ENCODE results near the gene PBX3.

The PBX3 gene

DNA sequence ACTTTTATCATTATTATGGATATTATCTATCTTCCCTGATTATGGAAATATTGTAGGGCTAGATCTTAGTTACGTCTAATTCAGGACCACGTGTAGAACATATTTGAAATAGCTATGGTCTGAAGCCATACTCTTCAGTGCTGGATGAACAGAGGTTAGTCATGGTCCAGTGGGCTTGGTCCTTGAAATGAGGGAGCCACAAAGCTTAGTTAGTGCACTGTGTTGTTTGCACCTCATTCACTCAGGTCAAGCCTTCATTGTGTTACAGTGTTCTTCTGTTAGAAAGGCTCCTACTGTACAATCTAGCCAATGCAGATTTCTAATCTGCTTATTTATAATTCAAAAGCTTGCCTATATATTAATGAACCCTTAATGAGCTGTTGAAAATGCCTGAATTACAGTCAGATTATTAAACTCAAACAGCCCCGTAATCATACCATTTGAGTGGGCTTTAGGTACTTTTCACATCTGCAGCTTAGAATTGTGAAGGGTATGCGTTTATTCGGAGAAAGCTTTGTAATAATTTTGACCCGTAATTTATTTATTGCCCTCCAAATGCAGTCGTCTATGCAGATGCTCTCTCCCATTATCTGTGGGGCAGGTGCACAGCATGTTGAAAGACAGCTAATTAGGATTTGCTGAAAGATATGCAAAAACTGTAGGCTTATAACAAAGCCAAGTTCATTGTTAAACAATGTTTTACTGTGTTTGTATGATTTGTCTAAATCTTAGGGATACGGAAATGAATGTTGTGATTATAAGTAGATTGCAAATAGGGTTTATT, 164.9 kb downstream of the PBX3 start:
- no peak for DNase-seq

DNA sequence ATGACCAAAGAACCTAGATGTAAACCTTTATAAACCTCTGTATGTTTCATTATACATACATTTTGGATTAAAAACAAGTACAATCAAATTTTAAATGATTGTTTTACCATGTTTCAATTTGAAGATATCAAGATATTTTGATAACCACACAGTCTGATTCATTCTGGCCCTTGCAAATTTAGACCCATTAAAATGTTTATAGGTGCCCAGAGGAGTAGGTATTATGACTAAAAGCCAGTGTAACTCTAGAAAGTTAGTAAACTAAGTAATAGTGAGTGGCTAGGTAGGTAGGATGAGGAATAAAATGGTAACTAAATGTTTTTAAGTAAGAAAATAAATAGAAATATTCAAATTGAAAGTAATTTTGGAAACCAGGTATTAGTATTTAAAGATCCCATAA, 165.5 kb downstream of the PBX3 start:
- DNase-seq = no peak

DNA sequence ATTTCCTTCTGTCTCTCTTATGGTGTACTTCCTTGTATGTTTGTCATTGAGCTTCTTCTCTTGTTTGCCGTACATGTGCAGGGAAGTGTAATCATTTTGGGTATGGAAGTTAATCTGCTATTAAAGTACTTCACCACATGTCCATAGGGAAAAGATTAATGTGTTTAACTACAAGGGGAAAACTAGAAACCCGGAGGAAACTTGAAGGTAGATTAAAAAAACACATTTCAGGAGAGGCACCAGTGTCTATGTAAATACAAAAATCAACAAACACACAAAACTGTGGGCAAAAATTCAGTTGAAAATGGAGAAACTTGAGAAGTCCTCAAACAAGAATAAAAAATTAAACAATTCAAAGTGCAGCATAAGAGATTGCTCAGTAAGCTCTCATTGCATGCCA, 166.4 kb downstream of the PBX3 start:
- DNase-seq = no peak

DNA sequence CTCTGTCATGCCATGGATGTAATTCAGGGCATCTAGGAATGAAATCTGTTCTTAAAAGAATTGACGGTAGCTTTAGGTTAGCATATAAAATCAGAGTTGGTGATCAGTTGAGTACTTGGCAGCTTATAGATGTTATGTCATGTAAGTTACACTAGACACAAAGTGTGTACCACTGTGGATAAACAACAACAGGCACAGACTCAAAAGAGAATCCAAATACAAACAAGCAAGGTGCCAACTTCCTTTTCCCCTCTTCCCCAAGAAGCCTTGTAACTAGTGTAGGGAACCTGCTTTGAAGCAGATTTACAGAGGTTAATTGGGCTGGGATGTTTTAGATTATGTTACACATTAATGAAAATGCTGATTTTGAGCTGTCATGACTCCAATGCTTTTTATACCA, 167.2 kb downstream of the PBX3 start:
- DNase-seq = no peak

DNA sequence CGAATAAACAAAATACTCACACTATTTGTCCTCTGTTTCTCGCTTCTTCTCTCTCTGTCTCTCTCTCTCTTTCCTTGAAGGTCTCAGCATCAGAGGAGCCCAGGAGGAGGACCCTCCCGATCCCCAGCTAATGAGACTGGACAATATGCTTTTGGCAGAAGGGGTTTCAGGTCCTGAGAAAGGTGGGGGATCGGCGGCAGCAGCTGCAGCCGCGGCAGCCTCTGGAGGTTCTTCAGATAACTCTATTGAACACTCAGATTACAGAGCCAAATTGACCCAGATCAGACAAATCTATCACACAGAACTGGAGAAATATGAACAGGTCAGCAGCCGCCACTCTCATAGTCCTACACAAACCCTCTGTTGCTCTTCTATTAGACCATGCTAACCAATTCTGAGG, 168.4 kb downstream of the PBX3 start:
- DNase-seq = no peak

DNA sequence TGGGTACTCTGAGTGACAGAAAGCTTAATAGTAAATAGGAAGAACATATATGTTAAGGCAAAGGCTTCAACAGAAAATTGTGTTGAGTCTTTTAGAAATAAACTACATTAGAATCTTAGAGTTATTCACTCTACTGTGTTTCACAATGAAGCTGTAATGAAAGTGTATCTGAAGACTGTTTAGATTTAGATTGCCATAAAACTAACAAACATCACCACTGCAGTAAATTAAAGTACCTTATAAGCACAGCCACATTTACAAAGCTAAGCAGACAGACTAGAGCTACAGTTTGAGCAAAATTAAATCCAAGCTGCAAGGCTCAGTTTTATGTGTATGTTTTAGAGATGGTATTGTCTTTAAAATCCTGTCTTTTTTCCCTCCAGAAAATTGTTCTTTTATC, 172.4 kb downstream of the PBX3 start:
- DNase-seq = no peak

DNA sequence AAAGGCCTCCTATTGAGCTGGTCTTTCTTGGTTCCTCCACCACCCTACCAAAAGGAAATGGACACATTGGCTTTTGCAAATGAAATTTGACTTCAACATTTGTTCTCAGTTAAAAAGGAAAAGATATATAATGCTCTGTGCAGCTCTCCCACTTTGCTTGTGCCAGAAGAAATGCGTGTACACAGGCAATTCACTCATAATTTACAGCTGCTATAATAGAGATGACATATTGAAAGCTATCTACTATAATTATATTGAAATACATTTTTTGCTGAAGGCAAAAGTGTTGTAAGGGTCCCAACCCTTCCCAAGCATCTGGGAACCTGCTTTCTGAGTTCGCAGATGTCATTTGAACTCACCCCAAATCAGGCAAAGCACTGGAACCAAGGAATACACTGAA, 173.2 kb downstream of the PBX3 start:
- no peak for DNase-seq

DNA sequence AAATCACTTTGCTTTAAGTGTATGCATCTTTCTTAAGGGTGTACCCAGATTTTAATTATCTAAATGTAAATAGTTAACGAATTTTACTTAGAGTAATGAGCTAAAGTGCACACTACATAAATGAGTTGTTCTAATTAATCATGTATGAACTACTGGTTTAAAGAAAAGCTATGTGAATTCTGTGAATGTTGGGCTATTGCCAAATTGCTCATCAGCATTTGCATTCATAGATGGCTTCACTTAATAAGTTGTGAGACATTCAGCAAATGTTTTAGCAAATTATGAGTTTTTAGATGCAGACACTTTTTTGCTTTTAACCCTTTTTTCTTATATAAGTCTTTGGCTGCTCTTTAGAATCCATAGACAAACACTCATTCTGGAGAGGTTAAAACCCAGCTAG, 175.7 kb downstream of the PBX3 start:
- DNase-seq = no peak

DNA sequence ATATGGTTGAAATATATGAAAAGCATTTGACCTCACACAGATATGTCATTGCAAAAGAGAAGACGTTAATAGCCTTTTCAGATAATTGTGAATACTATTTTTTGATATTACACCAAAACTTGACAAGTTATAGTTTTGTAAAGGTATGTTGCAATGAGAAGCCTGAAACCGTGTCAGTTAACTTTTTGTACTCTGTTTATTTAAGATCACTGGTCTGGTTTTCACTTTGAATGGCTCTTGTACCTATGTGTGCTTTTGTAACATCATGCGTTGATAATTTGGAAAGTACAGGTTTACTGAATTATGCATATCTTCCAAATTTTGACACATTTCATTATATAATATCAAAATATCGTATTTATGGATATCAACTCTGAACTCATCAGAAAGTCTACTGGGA, 177.2 kb downstream of the PBX3 start:
- DNase-seq = no peak

DNA sequence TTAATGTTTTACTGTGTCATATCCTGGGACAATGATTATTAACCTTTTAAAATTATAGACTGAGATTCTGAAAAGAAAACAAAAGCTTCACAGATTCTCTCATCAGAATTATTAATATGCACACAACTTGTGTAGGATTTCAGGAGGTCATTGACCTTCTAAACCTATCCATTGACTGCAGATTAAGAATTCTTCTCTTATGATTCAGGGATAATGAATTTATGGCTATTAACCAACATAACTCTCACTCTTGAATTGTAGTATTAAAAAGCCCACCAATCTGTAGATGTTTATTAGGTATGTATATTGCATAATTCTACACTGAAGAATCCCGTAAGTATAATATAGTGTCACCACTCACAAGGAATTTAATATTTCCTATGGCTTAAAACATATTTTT, 179.8 kb downstream of the PBX3 start:
- DNase-seq = no peak

DNA sequence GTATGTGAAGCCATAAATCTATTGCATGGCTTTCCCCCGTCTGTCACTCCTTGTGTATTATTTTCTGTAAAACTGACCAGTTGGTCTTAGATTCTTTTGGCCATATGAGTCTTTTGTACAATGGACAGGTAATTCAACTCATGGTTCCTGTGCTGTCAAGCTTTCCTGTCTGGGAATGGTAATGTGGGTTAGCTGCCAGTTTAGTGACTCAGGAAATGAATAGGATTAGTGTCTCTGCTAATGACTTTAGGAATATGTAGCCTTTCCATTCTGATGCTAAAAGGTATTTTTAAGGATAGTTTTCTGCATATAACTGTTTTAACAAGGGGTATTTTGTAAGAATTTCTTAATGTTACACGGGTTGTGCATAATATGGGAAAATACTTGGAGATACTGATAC, 182.7 kb downstream of the PBX3 start:
- no peak for DNase-seq

DNA sequence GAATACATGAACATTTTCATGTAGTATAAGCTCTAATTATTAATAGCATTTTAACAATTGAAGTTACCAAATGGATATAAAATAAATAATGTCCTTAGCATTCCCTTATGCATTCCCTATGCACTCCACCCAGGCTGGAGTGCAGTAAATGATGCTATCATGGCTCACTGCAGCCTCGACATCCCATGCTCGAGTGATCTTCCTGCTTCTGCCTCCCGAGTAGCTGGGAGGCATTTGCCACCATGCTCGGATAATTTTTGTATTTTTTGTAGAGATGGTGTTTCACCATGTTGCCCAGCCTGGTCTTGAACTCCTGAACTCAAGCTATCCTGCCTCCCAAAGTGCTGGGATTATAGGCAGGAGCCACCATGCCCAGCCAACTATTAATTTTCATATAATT, 184.0 kb downstream of the PBX3 start:
- no peak for DNase-seq

DNA sequence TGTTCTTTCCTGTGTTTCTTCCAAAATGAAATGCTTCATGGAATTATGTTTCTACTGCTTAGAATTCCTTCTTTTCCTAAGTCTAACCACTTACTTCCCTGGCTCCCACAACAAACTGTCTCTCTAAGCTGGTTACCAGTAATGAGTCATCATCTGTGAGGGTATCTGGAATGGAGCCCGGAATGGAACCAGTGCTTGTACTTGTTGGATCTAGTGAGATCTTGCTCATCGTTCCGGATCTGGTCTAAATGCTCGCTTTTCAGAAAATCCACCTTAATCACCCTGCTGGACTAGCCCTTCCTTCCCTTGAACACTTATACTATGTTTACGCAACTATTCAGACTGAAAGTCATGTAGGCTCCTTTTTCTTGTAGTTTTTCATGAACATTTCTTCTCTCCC, 184.8 kb downstream of the PBX3 start:
- DNase-seq = no peak

DNA sequence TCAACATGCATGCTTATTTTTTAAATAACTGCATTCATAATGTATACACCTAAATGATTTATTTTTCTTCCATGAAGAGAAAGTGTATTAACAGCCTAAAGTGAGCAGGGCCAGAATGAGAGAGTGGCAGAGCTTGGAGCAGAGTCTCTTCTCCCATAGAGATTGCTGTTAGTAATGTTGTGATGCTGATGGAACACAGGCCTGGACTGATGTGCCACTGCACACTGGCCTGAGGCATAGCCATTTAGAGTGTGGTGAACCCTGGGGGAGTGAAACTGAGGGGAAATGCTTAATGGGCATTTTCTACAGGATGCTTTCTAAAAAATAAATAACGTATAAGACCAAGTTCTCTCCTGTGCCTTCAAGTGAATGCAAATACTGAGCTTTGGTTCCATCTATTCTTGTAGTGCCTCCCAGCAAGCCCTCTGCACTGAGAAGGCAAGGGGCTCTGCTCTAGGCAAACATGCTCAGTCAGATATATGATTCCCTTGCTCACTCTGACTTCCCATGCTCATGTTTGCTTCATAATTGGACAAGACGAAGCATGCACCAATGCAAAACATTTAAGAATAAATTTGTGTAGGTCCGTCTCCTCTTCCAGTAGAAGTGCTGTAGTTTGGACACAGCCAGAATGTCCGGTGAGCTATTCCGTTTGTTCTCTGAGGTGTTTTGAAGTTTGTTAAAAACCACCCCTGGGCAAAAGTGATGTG, 185.7 kb downstream of the PBX3 start:
- DNase-seq = no peak

DNA sequence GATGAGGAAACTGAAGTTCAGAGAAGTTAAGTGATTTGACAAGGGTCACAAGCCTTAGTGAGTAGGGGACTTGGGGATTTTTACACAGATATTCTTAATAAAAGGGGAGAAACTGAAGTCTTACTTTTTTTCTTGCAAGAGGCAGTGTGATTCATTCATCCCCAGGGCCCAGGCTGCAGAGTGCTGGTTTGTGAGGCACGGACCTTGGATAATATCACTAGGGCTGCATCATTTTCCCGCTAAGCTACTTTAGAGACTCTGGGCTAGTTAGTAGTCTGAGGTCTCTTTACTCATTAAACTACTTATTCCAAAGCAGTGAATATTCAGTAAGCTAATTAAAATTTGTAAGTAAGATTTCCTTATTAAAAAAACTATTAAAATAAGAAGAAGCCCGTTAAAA, 195.0 kb downstream of the PBX3 start:
- no peak for DNase-seq

DNA sequence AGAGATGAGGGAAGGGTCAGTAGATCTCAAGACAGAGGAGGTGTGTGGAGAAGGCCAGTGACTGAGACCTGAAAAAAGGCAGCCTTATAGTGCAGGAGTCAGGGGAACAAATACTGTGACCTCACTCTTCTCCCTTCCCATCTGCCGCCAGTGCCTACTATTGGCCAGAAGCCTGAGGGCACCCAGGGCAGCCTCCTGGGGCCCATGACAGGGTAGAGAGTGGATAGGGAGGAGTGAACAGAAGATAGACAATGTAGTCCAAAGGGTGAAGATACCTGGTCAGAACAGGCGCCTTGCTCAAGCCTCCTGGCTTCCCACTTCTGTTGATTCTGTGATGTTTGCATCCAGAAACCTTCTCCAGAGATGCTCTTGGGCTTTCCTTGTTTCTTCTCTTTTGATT, 196.7 kb downstream of the PBX3 start:
- no peak for DNase-seq

DNA sequence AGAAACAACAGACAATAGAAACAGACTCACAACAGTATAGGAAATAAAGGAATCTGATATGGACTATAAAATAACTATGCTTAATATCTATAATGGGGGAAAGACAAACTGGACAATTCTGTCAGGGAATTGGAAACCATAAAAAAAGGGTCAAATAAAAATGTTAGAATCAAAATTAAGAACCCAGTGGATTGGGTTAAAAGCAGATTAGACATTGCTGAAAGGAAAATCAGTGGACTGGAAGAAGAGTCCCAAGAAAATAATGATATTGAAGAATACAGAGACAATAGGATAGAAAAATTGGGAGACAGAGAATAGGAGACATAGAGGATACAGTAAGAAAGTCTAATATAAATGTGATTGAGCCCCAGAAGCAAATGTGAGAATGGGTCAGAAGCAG, 199.2 kb downstream of the PBX3 start:
- DNase-seq = no peak

DNA sequence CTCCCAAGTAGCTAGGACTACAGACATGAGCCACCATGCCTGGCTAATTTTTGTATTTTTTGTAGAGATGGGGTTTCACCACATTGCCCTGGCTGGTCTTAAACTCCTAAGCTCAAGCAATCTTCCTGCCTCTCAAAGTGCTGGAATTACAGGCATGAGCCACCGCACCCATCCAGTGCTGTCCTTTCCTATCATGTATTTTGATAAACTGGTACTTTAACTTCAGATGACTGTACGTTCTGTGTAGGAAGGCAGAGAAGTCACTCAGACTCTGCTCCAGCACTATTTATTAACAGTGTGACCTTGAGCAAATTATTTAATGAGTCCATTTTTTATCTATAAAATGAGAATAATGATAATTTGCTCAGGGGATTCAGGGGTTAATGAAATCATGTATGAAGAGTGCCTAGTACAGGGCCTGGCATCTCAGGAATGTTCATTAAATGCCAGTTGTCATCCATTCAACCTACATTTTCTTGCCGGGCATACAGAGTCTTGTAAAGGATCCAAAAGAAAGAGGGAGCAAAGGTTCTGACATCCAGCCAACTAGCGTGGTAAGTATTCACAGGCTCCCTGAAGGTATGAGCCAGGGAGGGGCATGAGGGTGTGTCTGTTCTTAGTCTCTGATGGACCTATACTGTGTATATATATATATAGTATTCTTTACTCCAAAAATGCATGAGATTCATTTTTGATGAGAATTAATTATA, 201.9 kb downstream of the PBX3 start:
- DNase-seq = no peak

DNA sequence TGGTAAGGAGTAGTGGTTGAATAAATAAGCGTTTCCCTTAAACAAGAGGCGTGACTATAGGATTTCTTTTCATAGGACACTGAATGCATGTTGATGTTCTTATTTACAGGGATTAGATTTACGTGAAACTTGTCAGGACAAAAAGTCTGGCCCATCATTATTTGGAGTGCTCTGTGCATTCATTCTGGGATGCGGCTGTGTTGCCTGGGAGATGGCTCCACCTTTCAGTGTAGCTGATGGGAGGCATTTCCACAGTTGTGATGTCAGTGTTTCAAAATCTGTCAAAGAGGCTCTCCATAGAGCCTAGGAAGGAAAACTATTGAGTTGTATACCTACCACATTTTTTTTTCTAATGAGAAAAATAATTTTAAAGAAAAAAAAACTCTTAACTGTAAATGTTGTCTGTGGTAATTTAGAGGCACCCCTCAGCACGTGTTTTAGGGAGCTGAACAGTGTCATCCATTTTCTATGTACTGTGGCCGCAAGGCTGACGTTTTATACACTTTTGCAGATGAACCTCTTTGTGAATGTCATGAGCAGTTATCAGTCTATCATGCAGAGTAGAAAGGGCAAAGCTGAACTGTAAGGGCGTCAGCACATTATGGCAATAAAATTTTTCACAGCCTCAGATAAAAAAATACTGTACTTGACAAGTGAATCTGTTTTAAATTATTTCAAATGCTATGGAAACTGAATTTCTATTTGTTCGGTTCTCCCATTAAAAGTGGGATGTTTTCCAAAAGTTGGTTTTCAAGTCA, 202.7 kb downstream of the PBX3 start:
- no peak for DNase-seq

DNA sequence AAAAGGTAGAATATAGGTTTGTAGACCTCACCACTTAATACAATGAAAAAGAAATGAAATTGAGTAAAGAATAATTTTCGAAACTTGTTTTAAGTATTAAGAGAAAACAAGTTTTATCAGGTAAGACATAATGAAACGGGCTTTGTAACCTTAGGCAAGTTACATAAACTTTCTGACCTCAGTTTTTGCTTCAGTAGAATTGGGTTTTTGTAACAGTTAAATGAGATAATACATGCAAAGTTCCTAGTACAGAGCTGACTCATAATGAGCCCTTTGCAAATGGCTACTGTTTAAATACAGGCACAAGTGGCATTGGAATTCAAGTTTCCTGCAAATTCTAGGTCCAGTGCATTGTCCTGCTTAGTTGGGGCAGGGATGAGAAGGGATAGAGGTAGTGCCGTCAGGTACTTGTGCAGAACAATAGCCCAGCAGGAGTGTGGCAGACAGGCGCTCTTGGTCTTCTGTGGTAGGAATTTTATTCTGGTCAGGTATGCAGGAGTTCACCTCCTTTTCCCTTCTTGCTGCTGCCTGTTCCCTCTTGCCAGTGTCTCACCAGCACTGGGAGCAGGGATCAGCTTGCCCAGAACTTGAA, 203.8 kb downstream of the PBX3 start:
- no peak for DNase-seq

DNA sequence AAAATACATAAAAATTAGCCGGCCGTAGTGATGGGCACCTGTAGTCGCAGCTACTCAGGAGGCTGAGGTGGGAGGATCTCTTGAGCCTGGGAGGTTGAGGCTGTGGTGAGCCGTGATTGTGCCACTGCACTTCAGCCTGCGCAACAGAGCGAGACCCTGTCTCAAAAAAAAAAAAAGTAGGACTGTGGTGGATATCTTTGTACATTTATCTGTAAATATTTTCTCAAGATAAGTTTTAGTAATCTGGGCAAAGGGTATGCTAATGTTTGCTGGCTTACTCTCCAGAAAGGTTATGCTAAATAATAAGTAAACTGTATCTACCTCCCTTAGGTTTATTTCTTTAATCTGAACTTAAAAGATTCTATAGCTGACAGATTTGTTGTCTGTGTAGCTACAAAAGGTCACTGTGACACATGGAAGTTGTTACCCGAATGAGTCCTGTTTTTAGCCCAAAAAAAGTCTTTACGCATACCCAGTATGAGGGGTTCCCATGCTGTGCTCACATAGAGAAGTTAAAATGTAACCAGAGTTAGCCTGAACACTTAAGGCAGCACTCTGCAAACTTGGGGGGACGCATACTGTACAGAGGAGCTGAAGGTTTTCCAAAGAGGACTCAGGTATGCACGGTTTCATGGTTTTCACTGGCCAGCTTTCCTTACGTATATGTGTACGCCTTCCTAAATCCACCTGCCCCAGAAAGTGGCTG, 206.3 kb downstream of the PBX3 start:
- DNase-seq = no peak

DNA sequence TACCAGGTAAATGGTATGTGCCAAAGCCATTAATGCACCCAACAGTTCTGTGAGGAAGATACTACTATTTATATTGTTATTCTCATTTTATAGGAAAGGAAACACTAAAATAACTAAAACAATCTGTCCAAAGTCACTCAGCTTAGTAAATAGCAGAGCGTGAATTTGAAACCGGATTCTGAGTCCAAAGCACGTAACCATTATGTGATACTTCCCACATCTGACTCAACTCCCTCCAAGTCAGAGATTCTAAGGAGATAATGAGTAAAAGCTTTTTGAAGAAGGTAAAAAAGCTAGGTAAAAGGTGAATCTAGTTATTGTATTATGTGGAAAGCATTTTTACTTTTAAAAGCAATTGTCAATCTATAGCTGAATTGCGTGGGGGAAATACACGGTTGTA, 208.9 kb downstream of the PBX3 start:
- DNase-seq = no peak
